DMS53 (cell line): Measurements from ENCODE around the gene PALS2.

Experiments used
- DNase-seq: peaks from one replicate; lab custom pipeline; 2025; lab: John Stamatoyannopoulos, UW

Gene PALS2

DNA sequence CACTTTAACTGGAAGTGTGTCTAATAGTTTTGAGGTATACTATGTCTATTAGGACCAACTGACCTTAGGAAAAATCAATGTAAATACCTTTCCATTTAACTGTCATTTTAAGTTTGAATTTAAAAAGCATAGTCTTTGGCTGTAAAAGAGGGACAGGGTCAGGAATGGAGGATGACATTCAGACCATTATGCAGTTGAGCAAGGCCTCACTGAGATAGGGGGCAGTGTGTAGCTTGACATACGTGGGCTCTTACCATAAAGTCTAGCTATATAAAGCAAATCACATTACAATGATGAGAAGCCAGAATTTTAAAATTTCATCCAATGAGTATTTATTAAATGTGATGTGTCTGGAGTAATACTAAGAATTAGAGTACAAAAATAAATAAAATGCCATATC lies 17.9 kb downstream of the PALS2 start:
- no peak for DNase-seq

DNA sequence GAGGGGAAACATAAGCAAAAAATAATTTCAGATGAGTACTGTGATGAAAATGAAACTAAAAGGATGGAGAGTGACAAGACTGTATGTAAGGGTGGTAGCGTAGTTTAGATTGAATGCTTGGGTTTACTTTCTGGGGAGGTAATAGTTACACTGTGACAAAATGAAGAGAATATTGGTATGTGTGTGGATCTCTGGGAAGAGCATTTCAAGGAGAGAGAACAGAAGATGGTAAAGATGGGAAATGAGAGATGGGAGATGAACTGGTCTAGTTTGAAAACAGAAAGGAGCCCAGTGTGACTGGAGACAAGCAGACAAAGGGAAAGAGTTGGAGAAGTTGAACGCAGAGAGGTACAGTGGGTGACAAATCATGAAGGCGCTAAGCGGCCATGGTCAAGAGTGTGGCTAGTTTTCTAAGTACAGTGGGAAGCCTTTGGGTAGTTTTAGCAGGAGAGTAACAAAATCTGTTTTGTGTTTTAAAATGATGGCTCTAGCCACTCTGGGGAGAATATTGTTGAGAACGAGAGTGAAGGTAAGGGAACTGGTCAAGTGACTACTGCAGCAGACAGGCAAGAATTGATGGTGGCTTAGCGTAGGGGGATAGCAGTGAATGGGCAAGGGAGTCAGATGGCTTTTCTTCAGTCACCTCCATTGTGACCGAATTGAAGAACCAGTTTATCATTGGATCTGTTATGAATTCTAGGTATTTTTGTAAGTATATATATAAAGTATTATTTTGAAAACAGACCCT lies 22.6 kb downstream of the PALS2 start:
- DNase-seq, result no peak

DNA sequence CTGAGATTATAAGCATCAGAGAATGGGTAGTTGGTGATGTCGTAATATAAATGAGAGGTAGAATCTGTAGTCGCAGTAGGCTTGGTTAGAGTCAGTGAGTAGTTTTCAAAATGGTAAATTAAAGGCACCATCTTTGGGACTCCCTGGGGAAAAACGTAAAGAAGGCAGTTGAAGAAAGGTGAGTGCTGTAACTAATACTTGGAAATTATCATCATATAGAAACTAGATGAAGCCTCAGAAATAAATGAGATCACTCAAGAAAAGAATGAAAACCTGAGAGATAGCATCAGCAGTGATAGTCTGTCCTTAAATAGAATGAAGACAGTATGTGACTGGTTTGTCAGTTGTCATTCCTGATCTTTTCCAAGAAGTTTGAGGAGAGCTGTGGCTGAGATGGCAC lies 23.8 kb downstream of the PALS2 start:
- no peak for DNase-seq

DNA sequence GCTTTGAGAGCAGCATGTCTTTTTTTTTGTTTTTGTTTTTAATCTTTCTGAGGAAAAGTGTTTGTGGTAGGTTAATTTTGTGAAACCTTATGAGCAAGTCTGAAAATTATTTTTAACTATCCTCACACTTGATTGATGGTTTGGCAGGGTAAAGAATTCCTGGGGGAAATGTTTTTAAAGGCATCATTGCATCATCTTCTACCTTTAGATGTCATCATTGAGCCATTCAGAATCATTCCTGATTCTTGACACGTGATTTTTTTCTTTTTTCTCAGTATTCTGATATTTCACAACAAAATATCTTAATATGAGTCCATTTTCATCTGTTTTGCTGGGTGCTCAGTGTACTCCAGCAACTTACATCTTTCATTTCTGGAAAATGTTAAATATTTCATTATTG lies 28.3 kb downstream of the PALS2 start:
- DNase-seq, result no peak

GRCh38 chr7:24602860-24603456 lies 29.7 kb downstream of the PALS2 start:
- no peak for DNase-seq

GRCh38 chr7:24604630-24605029 lies 31.4 kb downstream of the PALS2 start:
- DNase-seq, result no peak

DNA sequence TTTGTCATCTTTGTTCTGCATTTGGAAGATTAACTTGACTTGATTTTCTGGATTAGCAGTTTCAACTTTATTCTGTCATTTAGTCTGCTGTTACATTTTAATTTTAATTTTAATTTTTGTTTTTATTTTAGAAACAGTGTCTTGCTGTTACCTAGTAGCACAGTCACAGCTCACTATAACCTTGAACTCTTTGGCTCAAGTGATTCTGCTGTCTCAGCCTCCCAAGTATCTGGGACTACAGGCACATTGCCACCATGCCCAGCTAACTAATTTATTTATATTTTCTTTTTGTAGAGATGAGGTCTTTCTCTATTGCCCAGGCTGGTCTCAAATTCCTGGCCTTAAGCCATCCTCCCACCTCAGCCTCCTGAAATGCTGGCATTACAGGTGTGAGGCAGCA lies 35.3 kb downstream of the PALS2 start:
- no peak for DNase-seq

DNA sequence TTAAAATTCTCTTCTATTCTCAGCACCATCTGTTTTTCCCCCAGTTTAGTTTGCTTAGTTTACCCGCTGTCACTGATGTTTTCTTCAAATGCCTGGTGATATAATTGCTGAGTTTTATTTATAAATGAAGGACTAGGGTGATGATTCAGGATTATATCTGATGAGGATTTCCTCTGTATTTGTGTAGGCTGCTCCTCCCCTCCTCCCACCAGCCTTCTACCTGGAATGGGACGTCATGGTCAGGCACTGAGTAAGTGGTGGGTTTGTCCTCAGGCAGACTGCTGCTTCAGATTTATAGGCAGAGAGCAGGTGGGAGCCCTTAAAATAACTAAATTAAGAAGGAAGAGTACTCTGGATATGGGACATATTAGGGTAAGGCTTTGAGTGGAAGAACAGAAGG lies 35.8 kb downstream of the PALS2 start:
- DNase-seq, result no peak

DNA sequence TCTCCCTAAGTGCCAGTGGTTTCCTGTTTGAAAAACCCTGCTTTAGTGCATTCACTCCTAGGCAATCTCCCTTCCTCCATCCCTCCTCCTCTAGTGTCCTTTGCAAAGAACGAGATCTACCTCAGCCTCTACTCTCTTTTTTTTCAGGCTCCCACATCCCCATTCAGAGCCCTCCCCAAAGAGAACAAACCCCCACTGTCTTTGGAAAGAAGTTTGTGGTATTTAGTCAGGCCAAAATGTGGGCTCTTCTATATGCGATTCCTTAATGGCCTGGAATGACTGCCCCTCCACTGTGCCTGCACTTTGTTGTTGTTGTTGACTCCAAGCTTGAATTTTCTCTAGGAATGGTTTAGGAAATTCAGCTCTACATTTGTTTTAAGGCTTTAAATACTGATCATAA lies 36.3 kb downstream of the PALS2 start:
- no peak for DNase-seq

DNA sequence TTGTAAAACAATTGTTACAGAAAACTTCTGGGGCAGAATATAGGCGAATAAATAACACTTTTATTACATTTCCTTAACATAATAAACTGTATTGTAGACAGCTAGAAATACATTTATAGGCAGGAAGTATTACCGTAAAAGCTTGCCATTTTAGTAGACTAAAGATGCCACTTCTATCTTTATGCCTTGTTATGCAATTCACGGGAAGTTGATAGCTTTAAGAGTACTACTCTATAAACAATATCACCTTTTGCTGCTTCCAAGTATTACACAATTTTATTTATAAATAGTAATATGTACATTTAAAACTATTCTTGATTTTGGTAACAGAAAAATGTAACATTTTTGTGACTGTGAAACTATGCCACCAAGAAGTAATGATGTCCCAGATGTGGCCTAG lies 37.9 kb downstream of the PALS2 start:
- no peak for DNase-seq

DNA sequence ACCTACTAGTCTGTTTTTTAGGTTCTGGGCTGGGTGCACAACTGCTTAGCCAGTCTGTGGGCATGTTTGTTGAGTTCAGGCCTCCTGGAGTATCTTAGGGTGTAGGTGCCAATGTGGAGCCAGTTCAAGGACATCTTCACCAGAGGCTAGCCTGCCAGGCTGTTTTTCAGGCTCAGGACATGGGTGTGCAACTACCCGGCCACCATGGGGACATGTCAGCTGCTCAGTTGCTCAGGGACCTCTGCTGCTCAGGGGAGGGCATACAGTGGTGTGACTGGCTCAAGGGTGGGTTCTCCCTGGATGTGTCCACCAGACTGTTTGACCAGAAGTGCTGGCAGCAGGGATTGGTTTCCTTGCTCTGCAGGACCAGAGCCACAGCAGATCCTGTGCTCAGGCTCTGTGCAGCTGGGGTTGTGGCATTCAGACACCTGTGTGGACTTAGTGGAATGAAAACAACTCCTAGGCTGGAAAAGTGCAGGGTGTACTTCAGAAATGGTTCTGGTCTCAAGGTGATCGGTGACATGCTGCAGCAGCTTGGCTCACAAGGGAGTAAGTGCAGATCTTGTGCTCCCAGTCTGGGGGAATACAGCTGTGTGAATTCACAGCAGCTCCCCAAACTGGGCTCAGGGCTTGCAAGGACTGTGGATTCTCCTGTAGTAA lies 44.8 kb downstream of the PALS2 start:
- peak; percentile 12 for DNase-seq

- DNase-seq, result no peak
Observed at GRCh38 chr7:24619978-24620377, 46.7 kb downstream of the PALS2 start.

DNA sequence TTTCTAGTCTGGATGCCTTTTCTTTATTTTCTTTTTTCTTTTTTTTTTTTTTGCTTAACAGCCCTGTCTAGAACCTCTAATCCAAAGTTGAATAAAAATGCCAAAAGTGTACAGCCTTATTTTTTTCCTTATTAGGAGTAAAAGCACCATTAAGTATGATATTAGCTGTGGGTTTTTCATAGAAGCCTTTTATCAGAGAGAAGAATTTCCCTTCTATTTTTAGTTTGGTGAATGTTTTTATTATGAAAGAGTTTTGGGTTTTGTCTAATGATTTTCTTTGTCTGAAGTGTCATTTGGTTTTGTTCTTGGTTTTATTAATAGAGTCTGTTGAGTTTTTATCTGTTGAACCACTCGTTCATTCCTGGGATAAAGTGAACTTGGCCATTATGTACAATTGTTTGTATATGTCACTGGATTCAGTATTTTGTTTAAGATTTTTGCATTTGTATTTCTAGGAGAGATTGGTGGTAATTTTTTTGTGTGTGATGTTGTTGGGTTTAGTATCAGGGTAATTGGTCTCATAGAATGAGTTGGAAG lies 49.5 kb downstream of the PALS2 start:
- no peak for DNase-seq
